SK-N-SH (cell line): Measurements from ENCODE around the gene MAPRE2. TPM values are rescaled to one million over a fixed set of nuclear protein-coding genes. Genes with fewer than 3 reads are reported as not detected.
A peak's percentile ranks its signal among the peaks of the same experiment; 100 is the strongest.

ENCODE experiments used
- CTCF ChIA-PET: fragments of 300-600, 350-600 bp; formaldehyde crosslinking; extraction: SDS; loops from one replicate; lab custom pipeline; 2021; lab: Yijun Ruan, JAX
- POLR2A ChIA-PET: fragments of 350-600 bp; sonication (Branson Sonifier 250); formaldehyde crosslinking; extraction: SDS; loops from one replicate; lab custom pipeline; 2020; ENCODE audit warnings: antibody characterized with exemption, inconsistent platforms; lab: Yijun Ruan, JAX
- DNase-seq: peaks from one replicate; pipeline ENCODE4 v3.0.0; 2012
- H2AFZ ChIP-seq: fragments of 200-600 bp; sonication (generic); 2 replicates; pipeline ENCODE4 v1.8.1; 2016; ENCODE audit warnings: antibody characterized with exemption, mild to moderate bottlenecking, low read depth
- H3F3A ChIP-seq: fragments of 200-600 bp; sonication (generic); replicated peaks from 2 replicates; pipeline ENCODE3; 2016; ENCODE audit warnings: antibody characterized with exemption, mild to moderate bottlenecking; ENCODE audit not compliant: insufficient read depth
- H3K27ac ChIP-seq, 2 experiments: fragments of 200-500 bp in 1 of 2; fragments of 200-600 bp in 1 of 2; sonication (Bioruptor generic) in 1 of 2; sonication (generic), shearing (Covaris generic) in 1 of 2; 2 replicates each; pipeline versions ENCODE4 v1.5.1 to v1.6.1; 2014 to 2016; ENCODE audit warnings: low read depth in 2 of 2, inconsistent platforms in 1 of 2, low read length in 1 of 2, mild to moderate bottlenecking in 1 of 2, mixed read lengths in 1 of 2
- H3K27me3 ChIP-seq: fragments of 200-600 bp; sonication (generic), shearing (Covaris generic); 2 replicates; pipeline ENCODE4 v1.6.1; 2016; ENCODE audit warnings: mixed run types; ENCODE audit not compliant: insufficient read depth
- H3K36me3 ChIP-seq, 2 experiments: fragments of 200-500 bp in 1 of 2; fragments of 200-600 bp in 1 of 2; sonication (Bioruptor generic) in 1 of 2; sonication (generic) in 1 of 2; replicated peaks in 1 of 2; 2 replicates each; pipeline versions ENCODE3 to v1.5.1; 2014 to 2016; ENCODE audit warnings: low read length in 1 of 2, mild to moderate bottlenecking in 1 of 2; ENCODE audit not compliant: insufficient read depth in 2 of 2, control insufficient read depth in 1 of 2
- H3K4me1 ChIP-seq, 2 experiments: fragments of 200-500 bp in 1 of 2; fragments of 200-600 bp in 1 of 2; sonication (Bioruptor generic) in 1 of 2; sonication (generic), shearing (Covaris generic) in 1 of 2; 2 replicates each; pipeline versions ENCODE4 v1.5.1 to v1.6.1; 2014 to 2016; ENCODE audit warnings: low read depth in 1 of 2, low read length in 1 of 2, mixed run types in 1 of 2; ENCODE audit not compliant: insufficient read depth in 2 of 2, control insufficient read depth in 1 of 2
- H3K4me2 ChIP-seq: fragments of 200-600 bp; sonication (generic), shearing (Covaris generic); 2 replicates; pipeline ENCODE4 v1.6.1; 2017; ENCODE audit warnings: mixed run types
- H3K4me3 ChIP-seq, 2 experiments: fragments of 200-500 bp in 1 of 2; fragments of 200-600 bp in 1 of 2; sonication (Bioruptor generic) in 1 of 2; sonication (generic), shearing (Covaris generic) in 1 of 2; 2 replicates each; pipeline versions ENCODE4 v1.5.1 to v1.8.1; 2014 to 2016; ENCODE audit warnings: low read depth in 2 of 2, inconsistent platforms in 1 of 2, low read length in 1 of 2, mild to moderate bottlenecking in 1 of 2, mixed read lengths in 1 of 2, moderate library complexity in 1 of 2
- H3K79me2 ChIP-seq: fragments of 200-600 bp; sonication (generic); 2 replicates; pipeline ENCODE4 v1.8.1; 2017; ENCODE audit warnings: mild to moderate bottlenecking; ENCODE audit not compliant: insufficient read depth
- H3K9ac ChIP-seq: fragments of 200-600 bp; sonication (generic); 2 replicates; pipeline ENCODE4 v1.6.1; 2017; ENCODE audit warnings: mixed run types
- H3K9me2 ChIP-seq: fragments of 200-600 bp; sonication (generic); 2 replicates; pipeline ENCODE4 v1.6.1; 2017; ENCODE audit warnings: mixed run types
- H3K9me3 ChIP-seq: fragments of 200-600 bp; sonication (generic); 2 replicates; pipeline ENCODE4 v1.6.1; 2017; ENCODE audit warnings: mixed run types, mild to moderate bottlenecking, moderate library complexity
- H4K20me1 ChIP-seq: fragments of 200-600 bp; sonication (generic); 2 replicates; pipeline ENCODE4 v1.6.1; 2017; ENCODE audit warnings: mild to moderate bottlenecking, mixed run types; ENCODE audit not compliant: insufficient read depth
- CHD2 ChIP-seq: fragments of 150-350 bp; IDR thresholded peaks from 2 replicates; pipeline ENCODE4 v1.6.1; 2018; ENCODE audit warnings: low read length; ENCODE audit not compliant: partially characterized antibody
- ELF1 ChIP-seq: IDR thresholded peaks from 2 replicates; pipeline ENCODE4 v1.4.0; 2012
- EZH2phosphoT487 ChIP-seq: fragments of 200-600 bp; sonication (generic); IDR thresholded peaks from 2 replicates; pipeline ENCODE4 v1.6.1; 2017; ENCODE audit warnings: low read depth, mixed run types, mild to moderate bottlenecking, antibody characterized with exemption, moderate library complexity, borderline replicate concordance
- GABPA ChIP-seq: IDR thresholded peaks from 2 replicates; pipeline ENCODE4 v1.4.0; 2012; ENCODE audit warnings: low read depth, mild to moderate bottlenecking
- GATA2 ChIP-seq: sonication (generic); formaldehyde crosslinking; IDR thresholded peaks from 2 replicates; pipeline ENCODE4 v1.5.0; 2020; ENCODE audit warnings: mild to moderate bottlenecking, missing genetic modification reagents
- JUND ChIP-seq: IDR thresholded peaks from 2 replicates; pipeline ENCODE4 v1.4.0; 2012
- MXI1 ChIP-seq: IDR thresholded peaks from 2 replicates; pipeline ENCODE4 v1.6.1; 2012; ENCODE audit warnings: mild to moderate bottlenecking, low read depth, low read length, improper control_type of control experiment
- RAD21 ChIP-seq: IDR thresholded peaks from 2 replicates; pipeline ENCODE4 v1.6.1; 2012; ENCODE audit warnings: mild to moderate bottlenecking, low read length
- SMC3 ChIP-seq: IDR thresholded peaks from 2 replicates; pipeline ENCODE4 v1.6.1; 2012; ENCODE audit warnings: low read depth, low read length, improper control_type of control experiment
- TCF12 ChIP-seq: IDR thresholded peaks from 2 replicates; pipeline ENCODE4 v1.4.0; 2012
- WGBS: methylation state at CpG from one replicate; pipeline ENCODE4 v1.1.6; 2017; ENCODE audit warnings: low lambda C conversion rate; 5-methylcytosine and 5-hydroxymethylcytosine counted together
- polyA plus RNA-seq, 3 experiments: library from polyadenylated mRNA; depleted of rRNA; stranded (reverse); fragments of >200 nt; gene quantifications; 2 replicates each; pipeline ENCODE4 v1.2.3, GENCODE V29; 2012
- TF ChIP-seq, protein P1 (sequence below): fragments of 150-350 bp; IDR thresholded peaks from 2 replicates; pipeline ENCODE4 v1.6.1; 2016; ENCODE audit warnings: mild to moderate bottlenecking, low read depth, low read length
- TF ChIP-seq, protein P2 (sequence below): fragments of 200-600 bp; sonication (generic); IDR thresholded peaks from 2 replicates; pipeline ENCODE4 v1.6.1; 2017; ENCODE audit warnings: antibody characterized with exemption, mild to moderate bottlenecking, moderate library complexity
- TF ChIP-seq, protein P3 (sequence below): fragments of 150-350 bp; IDR thresholded peaks from 2 replicates; pipeline ENCODE4 v1.6.1; 2017; ENCODE audit warnings: antibody characterized with exemption, low read length, low read depth, borderline replicate concordance
- TF ChIP-seq, protein P4 (sequence below): IDR thresholded peaks from 2 replicates; pipeline ENCODE4 v1.4.0; 2012; ENCODE audit warnings: low read depth

The MAPRE2 gene
- polyA plus RNA-seq, 1 of the 3 experiments (the other 2 are of a cell fraction): 11.5 TPM

DNA sequence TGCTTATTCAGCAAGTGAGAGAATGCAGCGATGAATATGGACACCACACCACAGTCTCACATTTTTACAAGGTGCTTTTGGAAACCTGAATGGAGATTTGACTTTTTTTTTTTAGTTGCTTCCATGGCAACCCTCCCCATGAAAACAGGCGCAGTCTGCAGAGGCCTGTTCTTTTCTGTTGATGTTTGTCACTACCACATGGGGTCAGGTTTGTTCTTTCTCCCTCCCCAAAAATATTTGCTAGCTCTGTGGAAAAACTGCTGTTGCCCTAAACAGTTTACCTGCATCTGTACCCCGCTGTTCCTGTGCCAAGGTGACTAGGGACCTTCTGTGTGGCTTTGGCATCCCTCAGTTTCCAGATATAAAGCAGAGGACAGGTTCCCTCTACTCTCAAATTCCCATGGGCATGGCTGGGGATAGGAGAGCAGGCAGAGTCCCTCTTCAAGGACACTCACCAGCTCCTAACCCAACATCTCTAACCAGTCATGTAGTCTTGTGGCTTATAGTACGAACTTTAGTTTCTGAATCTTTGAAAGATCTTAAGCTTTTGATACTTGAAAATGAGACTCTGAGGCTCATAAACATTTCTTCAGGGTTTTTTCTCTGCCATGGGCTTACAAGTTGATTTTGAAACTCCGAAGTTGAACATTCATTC, 14.7 kb upstream of the MAPRE2 start:
- Histone ChIP-seq H3K4me2 (no peak overlapping the region), H3K79me2 (no peaks in the 10 kb centered on the region), H3K27me3 (no peaks in the 10 kb centered on the region), H4K20me1 (no peaks in the 10 kb centered on the region), H3K27ac (no peak overlapping the region), H3K36me3 (no peaks in the 10 kb centered on the region), H3K9ac (no peak overlapping the region), H3K9me3 (no peaks in the 10 kb centered on the region), H2AFZ (no peak overlapping the region), H3K9me2 (no peaks in the 10 kb centered on the region), H3K4me1 (peaks cover 0 to 16% of the 10 kb centered on the region in 2 experiments; a peak in 2 of 4 replicates), H3F3A (no peaks in the 10 kb centered on the region)
- DNase-seq: peak; percentile 38
- ChIA-PET CTCF (interaction anchor here (0.7 to 6.4 kb wide), 28 partner anchors 9 to 362 kb away, joined by 3 to 97 read pairs (median 4); partner anchors contain the start of gene MAPRE2), POLR2A (interaction anchor here (0.7 to 1.1 kb wide), 3 partner anchors 14 to 214 kb away, joined by 3 to 5 read pairs (median 4); partner anchors contain the start of genes MAPRE2 and ZNF397)
- 88% methylated on average over 5 of the region's 5 CpGs for WGBS
- TF ChIP-seq, protein P1, sequence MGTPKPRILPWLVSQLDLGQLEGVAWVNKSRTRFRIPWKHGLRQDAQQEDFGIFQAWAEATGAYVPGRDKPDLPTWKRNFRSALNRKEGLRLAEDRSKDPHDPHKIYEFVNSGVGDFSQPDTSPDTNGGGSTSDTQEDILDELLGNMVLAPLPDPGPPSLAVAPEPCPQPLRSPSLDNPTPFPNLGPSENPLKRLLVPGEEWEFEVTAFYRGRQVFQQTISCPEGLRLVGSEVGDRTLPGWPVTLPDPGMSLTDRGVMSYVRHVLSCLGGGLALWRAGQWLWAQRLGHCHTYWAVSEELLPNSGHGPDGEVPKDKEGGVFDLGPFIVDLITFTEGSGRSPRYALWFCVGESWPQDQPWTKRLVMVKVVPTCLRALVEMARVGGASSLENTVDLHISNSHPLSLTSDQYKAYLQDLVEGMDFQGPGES: no peak
- peak; percentile 83 for TF ChIP-seq RAD21
- no peak for TF ChIP-seq ELF1
- TF ChIP-seq, protein P2, sequence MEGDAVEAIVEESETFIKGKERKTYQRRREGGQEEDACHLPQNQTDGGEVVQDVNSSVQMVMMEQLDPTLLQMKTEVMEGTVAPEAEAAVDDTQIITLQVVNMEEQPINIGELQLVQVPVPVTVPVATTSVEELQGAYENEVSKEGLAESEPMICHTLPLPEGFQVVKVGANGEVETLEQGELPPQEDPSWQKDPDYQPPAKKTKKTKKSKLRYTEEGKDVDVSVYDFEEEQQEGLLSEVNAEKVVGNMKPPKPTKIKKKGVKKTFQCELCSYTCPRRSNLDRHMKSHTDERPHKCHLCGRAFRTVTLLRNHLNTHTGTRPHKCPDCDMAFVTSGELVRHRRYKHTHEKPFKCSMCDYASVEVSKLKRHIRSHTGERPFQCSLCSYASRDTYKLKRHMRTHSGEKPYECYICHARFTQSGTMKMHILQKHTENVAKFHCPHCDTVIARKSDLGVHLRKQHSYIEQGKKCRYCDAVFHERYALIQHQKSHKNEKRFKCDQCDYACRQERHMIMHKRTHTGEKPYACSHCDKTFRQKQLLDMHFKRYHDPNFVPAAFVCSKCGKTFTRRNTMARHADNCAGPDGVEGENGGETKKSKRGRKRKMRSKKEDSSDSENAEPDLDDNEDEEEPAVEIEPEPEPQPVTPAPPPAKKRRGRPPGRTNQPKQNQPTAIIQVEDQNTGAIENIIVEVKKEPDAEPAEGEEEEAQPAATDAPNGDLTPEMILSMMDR: 0 out of 2 replicates have a peak, but pooled peaks have one; percentile 21
- peak; percentile 55; the same call in 1 of the 2 replicates for TF ChIP-seq SMC3
- TF ChIP-seq, protein P3, sequence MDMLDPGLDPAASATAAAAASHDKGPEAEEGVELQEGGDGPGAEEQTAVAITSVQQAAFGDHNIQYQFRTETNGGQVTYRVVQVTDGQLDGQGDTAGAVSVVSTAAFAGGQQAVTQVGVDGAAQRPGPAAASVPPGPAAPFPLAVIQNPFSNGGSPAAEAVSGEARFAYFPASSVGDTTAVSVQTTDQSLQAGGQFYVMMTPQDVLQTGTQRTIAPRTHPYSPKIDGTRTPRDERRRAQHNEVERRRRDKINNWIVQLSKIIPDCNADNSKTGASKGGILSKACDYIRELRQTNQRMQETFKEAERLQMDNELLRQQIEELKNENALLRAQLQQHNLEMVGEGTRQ: no peak
- TF ChIP-seq, protein P4, sequence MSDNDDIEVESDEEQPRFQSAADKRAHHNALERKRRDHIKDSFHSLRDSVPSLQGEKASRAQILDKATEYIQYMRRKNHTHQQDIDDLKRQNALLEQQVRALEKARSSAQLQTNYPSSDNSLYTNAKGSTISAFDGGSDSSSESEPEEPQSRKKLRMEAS: no peak
- TF ChIP-seq GATA2 (CRISPR knock-in tag): no peak
- no peak for TF ChIP-seq MXI1
- no peak for TF ChIP-seq JUND
- no peak for TF ChIP-seq GABPA
- no peak for TF ChIP-seq EZH2phosphoT487
- TF ChIP-seq CHD2: no peak
- TF ChIP-seq TCF12: no peak
- TF ChIP-seq, all 33 proteins: peak for 3
- no peak overlapping the region for H3K4me3 ChIP-seq
